Neural cell (in vitro differentiated cells): Measurements from ENCODE around the gene GPR78.
"Not testable (repeated sequence)": the region's sequence is repeated elsewhere in the genome, so short reads cannot be mapped to it uniquely, and the experiment has no call there.

ENCODE experiments used
- CTCF ChIP-seq: fragments of 450-650 bp; IDR thresholded peaks from 2 replicates; pipeline ENCODE4 v1.5.1; 2014; ENCODE audit warnings: antibody characterized with exemption, mild to moderate bottlenecking, moderate library complexity; ENCODE audit not compliant: poor library complexity, severe bottlenecking
- EZH2 ChIP-seq: fragments of 200-600, 300-800 bp; shearing (Covaris generic), sonication (generic); IDR thresholded peaks from 2 replicates; pipeline ENCODE4 v1.6.1; 2014; ENCODE audit warnings: antibody characterized with exemption, low read length, borderline replicate concordance, mild to moderate bottlenecking; ENCODE audit not compliant: insufficient read depth, poor library complexity, severe bottlenecking
- MXI1 ChIP-seq: fragments of 450-650 bp; conservative IDR thresholded peaks from 2 replicates; pipeline ENCODE4 v1.6.1; 2014; ENCODE audit warnings: antibody characterized with exemption, mild to moderate bottlenecking; ENCODE audit not compliant: poor library complexity, severe bottlenecking
- POLR2AphosphoS5 ChIP-seq: IDR thresholded peaks from 2 replicates; pipeline ENCODE4 v1.6.1; 2012
- SMC3 ChIP-seq: fragments of 450-650 bp; conservative IDR thresholded peaks from 2 replicates; pipeline ENCODE4 v1.6.1; 2014; ENCODE audit warnings: antibody characterized with exemption, mild to moderate bottlenecking, moderate library complexity; ENCODE audit not compliant: poor library complexity

- not testable (repeated sequence) for TF ChIP-seq EZH2, POLR2AphosphoS5, MXI1, CTCF, SMC3
Measured at GRCh38 chr4:8634773-8635172, 54.6 kb downstream of the GPR78 start.
